ENCODE results near the gene SSTR5.

SSTR5 gene

DNA sequence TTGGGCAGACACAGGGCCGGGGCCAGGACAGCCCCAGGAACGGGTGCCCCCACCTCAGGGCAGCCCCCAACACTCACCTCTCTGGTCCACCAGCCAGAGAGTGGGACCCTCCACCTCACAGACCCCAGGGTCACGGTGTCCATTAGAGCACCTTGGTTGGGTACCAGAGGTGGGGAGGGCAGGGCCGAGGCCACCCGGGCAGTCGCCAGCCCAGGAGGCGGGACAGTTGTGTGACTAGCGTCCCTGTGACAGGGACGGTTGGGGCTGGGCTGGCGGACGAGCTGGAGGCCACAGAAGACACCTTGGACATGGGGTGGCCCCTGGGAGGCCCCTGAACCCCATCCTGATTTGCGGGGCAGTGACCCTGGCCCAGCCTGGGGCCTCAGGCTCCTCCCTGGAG lies 35.2 kb downstream of the SSTR5 start:
- DNase-seq, result no peak

DNA sequence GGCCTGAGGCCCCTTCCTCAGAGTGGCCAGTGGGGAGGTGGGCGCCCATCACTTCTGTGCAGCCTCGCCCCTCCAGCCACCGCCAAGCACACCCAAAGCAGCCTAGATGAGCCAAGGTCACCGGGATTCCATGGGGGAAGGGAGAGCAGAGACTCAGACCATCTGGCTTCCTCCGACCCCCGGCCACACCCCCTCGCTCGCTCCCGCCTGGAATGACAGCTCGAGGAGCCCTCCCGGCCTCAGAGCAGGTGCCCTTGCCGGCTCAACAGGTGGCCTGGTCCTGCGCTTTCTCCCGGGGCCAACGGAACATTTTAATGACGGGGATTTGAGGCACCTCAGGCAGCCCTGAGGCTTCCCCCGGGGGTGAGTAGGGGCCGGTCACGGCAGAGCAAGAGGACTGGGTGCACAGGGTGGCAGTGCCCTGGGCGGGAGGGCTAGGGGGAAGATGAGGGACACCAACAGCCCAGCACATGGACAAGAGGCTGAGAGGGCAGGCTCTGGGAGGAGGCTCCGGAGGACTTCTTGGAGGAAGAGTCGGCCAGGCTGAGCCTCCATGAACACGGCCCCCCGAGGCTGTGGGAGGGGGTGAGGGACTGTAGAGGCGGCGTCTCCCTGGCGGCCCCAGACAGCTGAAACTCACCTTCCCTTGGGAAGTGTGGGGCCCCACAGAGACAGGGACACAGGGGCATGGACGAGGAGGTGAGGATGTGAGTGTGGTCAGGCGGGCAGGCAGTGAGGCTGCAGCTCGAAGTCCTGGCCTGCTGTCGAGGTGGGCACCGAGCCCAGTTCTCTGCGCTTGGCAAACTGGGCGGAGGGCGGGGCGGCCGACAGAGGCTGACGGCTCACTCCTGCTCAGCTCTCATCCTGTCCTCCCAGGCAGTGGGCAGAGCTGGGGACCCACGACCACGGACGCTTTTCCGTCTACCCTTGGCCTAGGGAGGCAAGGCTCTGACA lies 36.0 kb downstream of the SSTR5 start:
- DNase-seq, result peak; percentile 16

DNA sequence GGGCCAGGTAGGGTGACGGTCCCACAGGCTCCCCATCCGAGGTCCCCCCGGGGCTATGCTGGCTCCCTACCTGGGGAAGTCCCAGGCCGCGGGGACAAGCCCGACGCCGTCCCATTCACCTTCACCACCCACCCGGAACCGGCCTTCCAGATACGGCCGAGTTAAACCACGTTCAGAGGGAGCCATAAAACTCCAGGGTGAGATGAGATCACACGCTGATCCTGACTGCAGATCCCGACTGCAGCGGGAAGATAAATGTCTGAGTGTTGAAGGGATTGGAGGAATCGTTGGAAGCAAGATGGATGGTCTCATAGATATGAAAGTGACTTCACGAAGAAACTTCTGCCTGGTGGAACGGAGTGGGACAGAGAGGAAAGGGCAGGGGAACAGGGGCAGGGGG lies 37.1 kb downstream of the SSTR5 start:
- no peak for DNase-seq

DNA sequence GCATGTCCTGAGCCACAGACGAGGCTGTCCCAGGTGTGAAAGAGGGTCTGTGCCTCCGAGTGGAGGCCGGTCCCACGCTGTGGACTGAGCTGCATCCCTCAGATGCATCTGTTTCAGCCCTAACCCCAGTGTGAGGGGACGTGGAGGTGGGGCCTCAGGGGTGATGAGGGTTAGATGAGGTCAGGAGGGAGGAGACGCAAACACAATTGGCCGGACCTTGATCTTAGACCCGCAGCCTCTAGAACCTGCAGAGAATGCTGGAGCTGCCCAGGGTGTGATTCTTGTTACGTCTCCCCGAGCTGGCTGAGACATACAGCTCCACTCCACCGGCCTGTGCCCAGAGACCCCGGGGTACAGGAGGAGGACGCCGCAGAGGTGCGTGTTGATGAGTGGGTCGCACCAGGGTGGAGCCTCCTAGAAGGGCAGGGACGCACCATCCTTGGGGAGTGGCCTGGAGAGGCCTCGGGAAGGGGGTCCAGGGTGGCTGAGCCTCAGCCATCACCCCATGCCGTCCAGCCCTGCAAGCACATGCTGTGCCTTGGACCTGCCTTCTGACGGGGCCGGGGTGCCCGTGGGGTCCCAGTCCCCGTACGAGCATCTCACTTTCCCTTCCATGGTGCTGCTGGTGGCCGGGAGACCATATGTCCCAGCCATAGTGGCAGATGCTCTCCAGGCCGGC lies 40.1 kb downstream of the SSTR5 start:
- DNase-seq, result no peak

DNA sequence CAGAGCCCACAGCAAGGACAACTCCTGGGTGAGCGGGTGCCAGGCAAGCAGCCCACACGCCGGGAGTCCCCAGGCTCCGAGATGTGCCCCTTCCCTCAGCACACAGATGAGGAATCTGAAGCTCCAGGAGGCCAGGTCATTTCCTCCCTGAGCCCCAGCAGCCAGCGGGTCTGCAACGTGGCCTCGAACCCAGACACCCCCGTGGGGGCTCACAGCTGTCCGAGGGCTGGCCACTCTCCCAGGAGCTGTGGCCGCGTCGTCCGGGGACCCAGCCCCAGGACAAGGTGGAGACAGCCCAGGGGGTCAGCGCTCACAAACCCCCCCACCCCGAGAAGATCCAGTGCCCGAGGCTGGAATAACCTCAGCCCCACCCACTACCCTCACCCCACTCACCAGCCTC lies 40.9 kb downstream of the SSTR5 start:
- no peak for DNase-seq

DNA sequence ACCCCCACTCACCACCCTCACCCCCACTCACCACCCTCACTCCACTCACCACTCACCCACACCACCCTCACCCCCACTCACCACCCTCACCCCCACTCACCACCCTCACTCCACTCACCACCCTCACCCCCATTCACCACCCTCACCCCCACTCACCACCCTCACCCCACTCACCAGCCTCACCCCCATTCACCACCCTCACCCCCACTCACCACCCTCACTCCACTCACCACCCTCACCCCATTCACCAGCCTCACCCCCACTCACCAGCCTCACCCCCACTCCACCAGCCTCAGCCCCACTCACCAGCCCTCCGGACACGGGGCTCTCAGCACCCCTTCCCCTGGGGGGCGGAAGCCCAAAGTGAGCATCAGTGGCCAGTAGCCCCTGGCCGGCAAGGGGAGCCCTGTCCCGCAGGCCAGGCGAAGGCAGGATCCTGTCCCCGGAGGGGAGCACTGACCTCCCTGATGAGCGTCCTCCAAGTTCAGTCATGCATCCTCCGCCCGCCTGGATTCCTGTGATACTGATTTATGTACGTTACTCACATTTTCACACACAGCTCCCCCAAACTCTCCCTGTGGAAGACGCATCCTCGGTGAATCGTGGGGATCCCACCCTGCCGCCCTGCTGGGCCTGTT lies 41.5 kb downstream of the SSTR5 start:
- no peak for DNase-seq

DNA sequence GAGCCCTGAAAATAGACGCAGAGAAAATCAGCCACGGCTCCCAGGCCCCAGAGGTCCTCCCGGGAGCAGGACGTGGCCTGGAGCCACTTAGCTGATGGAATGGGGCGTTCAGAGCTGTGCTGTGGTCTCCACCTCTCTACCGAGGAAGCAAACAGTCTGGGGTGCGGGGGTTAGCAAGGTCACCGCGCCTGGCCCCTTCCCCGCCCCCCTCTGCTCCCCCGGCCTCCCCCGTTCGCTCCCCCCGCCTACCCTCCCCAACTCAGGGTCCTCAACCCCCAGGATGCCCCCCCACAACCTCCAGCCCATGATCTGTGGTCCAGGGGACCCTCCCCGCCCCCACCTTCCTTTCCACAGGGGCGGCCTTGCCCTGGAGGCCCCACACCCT lies 44.1 kb downstream of the SSTR5 start:
- DNase-seq, result no peak

DNA sequence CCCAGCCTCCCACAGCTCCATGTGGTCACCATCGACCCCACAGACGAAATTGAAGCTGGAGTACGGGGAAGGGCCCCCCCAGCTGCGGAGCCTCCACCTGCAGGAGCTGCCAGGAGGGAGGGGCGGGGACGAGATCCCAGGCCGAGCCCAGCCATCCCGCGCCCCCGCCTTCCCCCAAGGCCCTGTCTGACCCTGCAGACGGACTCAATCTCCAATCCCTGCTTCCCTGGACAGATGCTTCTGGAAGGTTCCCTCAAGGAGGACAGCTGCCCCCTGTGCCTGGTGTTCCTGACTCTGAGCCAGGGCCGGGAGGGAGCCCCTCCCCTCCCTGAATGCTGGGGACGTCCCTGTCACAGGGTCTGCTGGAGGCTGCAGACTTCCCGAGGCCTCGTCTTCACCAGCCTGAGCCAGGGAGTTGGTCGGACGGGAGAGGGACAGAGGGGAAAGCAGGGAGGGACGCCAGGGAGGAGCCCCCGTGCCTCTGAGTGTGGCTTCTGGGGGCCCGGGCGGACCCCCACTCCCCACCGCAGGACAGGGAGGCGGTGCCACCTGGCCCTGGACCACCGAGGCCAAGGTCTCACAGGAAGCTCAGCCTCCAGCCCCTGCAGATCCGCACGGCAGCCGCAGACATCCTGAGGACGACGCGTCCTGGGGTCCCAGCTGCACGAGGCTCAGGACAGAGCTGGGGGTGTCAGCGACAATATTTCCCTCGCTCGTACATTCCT lies 44.8 kb downstream of the SSTR5 start:
- DNase-seq, result no peak

DNA sequence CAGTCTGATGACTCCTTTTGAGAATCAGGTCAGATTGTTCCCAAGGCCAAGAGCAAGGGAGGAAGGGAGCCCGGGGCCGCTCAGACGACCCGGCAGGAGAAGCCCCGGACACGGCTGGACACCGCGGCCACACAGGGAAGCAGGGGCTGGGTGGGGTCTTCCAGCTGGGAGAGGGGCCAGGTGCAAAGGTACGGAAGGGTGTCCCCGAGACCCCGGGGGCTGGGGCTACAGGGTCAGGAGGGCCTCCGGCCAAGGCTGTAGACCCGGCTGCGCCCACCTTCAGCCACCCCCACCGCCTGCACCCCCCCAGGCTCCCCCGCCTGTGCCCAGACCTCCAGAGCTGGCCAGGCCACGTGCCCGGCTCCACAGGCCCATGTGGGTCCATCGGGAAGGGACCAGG lies 45.4 kb downstream of the SSTR5 start:
- no peak for DNase-seq

DNA sequence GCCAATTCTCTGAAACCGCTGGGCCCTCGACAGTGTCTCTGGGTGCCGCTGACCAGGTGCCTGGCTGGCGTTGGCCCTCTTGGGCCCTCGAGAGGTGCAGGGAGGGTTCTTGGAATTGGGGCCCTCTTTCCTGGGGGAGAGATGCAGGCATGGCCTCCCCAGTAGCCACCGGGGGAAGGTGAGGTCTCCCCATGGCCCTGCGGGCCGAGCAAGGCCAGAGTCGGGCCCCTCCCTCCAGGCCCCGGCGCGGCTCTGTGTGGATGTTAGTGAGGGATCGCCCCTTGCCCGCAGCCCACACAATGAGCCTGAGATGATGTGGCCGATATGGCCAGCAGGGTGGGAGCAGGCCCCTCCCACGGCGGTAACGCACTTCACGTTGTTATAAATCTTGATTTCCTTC lies 46.6 kb downstream of the SSTR5 start:
- DNase-seq, result no peak

DNA sequence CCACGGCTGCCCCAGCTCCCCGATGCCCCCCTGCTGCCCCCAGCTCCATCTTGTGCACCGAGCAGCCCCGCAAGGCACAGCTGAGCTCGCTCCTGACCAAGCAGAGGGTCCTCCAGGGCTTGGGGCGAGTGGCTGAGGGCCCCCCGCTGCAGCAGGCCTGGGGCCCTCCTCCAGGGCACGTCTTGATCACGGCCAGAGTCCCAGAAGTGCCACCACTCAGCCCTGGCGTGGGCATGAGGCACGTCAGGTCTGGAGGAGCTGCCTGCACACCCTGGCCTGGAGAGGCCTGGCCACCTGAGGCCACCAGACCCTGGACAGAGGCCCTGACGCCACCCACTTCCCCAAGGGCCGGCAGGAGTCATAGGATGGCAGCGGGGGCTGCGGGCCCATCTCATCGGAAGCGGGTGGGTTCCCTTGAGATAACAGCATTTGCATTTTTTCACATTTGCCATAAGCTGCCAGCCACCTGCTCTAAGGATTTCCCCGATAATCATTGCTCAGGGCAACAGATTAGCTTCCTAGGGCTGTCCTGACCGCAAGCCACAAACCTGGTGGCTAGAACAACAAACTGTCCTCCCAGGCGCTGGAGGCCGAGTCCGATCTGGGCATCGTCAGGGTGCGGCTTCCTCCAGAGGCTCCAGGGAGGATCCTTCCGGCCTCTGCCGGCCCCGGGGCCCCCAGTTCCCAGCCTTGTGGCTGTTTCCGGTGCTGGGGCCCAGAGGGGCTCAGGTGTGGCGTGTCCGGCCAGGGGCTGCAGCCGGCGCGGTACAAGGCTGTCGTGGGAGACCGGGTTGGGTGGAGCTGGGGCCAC lies 47.4 kb downstream of the SSTR5 start:
- DNase-seq, result no peak

DNA sequence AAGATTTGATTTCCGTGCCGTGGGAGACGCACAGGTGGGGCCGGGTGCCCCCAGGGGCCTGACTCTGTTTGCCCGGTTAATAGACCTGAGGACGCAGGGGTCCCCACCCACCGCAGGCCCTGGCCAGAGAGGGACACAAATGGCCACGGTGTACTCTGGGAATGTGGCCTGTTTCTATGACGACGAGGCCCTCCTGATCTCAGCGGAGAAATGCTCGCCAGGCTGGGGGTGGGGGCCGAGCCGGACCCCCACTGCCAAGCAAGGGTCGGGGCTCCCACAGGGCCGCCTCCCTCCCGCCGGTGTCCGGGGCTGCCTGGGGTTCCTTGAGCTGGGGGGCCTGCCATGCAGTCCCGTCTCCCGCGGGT lies 48.0 kb downstream of the SSTR5 start:
- DNase-seq, result no peak

DNA sequence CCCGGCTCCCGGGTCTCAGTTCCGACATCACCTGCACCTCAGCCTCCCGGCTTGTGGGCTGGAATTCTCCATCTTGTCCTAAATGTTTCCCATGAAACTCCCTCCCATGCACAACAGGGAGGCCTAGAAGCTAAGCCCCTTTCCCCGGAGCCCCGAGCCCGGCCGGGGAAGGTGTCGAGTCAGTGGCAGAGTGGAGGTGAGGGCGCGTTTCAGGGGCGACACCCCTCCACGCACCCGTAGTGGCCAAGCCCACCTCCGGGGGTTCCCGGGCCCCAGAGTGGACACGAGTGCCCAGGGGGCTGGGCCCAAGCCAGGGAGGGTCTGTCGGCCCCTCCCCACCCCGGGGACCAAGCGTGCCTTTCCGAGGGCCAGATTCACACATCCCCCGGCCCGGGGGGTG lies 48.5 kb downstream of the SSTR5 start:
- no peak for DNase-seq

DNA sequence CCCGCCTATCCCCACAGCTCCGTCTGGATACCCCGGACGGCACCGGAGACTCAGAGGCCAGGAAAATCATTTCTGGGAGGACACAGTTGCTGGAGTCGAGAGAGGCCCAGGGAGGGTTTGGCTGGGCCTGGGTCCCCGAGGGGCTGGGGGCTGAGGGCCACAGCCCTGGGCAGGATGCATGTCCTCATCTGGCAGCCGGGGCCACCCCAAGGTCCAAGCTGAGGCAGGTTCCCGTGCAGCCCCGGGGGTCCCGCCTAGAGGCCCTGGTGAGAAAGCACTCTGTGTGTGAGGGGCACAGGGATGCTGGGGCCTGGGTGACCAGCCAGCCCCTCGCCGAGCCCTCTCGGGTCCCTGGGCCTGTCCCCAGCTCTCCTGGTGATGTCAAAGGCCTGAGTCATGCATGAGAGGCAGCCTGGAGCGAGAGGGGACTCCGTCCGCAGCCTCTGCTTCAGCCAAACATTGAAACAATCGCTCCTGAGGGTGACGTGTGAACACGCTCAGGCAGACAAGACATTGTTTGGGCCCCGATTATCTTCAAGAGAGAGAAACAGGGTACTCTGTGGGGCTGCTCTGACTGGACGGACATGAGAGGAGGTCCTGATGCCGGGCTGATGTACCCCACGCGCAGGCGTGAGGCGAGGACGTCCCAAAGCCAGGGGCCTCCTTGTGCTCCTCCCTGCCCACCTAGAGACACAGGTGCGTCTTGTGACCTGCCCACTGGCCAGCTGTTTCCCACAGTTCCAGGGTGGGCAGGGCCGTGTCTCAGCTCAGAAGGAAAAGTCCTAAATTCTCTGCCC lies 49.3 kb downstream of the SSTR5 start:
- DNase-seq, result no peak

DNA sequence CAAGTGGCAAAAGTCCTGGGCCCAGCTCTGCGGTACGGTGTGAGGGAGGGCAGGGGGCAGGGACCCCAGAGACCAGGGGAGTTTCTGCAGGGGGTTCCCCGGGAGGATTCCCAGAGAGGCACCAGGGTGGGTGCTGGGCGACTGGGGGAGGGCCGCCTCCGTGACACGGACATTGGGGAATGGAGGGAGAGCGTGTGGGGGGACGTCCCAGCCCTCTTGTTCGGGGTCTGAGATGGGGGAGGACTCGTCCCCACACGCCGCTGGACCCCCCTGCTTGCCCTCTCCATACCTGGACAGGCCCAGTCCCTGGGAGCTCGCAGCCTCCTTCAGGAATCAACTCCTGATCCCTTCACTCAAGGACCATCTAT lies 49.8 kb downstream of the SSTR5 start:
- DNase-seq, result no peak

DNA sequence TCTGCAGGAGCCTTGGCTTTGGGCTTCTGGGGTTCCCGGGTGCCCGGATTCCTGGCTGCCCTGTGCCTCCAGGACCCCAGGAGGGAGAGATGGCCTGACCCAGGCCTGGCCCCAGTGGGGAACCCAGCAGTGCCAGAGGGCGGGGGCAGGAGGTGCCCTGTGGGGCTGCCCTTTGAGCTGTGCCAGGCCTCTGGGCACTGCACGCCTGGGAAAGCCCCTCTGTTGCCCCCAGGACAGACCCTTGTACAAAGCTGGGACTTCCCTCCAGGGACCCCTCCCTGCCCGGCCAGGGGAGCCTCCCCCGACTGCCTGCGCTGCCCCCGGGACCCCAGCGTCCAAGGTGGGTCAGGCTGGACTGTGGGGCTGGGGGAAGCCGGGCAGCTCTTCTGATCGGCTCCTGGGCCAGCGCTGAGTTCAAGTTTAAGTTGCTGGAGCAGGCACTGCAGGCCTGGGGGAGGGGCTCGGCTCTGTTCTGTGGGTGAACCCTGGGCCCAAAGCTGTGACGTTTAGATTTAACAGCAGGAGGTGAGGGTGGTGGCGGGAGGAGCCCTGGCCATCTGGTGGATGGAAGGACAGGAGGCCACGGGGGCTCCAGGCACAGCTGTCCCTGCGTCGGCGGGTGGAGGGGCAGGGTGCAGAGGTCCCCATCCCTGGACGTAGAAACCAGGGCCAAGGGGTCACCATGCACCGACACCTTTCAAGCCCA lies 51.1 kb downstream of the SSTR5 start:
- no peak for DNase-seq

DNA sequence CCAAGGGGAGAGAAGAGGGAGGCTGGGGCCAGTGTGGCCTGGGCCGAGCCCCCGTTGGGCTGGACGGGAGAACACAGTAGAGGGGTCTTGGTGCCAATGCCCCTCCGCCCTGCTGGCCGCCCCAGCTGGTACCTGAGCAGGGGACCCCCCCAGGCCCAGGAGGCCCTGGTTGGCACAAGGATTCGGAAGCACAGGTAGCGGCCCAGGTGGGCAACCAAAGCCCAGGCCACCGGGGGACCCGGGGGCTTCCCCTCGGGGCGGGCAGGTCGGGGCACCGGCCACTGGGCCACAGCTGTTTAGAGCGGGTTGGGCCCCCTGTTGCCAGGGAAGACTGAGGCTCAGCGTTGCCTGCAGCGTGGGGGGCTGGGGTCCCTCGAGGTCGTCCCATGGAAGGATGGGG lies 51.7 kb downstream of the SSTR5 start:
- DNase-seq, result no peak

DNA sequence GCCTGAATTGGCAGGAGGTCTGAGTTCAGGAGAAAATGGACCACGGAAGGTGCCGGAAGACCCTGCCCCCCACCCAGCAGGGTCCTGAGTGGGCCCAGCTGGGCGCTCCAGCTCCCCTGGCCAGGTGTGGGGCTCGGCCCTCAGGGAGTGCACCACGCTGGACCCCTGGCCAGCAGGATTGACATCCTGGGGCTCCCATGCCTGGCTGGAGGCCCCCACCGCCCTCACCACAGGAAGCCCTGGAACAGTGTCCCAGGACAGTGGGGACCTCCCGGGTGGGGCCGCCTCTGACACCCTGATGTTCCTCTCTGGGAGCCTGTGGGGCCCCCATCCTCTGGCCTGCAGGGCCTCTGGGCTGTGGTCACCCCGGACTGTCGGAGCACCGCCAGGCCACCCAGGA lies 52.2 kb downstream of the SSTR5 start:
- no peak for DNase-seq

DNA sequence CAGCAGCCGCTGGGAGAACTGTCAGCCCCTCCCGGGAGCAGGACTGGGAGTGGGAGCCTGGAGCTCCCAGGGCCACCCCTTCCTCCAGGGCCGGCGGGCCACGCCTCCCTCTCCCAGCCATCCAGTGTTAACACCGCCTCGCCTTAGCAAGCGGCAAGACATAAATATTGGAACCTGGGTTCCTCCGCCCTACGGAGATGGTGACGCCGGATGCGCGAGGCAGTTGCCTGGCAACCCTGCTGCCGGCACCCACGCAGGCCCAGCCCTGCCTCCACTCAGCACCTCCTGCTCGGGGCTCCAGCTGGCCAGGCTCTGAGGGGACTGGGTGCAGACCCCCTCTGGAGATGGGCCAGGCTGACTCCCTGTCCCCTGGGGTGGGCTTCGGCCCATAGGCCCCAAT lies 52.9 kb downstream of the SSTR5 start:
- peak; percentile 86 for DNase-seq

DNA sequence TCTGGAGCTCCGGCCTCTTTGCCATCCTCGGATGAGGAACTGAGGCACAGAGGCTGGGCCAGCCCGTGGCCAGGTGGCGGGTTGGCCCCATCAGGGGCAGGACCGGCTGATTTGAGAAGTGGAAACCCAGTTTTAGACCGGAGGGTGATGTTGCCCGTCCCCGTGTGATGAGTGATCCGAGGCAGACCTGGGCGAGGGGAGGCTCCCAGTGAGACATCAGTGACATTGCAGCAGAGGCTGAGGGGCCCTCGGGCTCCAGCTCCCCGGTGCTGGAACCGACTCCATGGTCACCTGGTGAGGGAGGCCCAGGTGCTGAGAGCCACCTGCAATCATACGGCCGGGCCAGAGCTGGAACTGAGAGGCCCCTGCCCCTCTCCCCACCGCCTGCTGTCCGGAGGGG lies 53.5 kb downstream of the SSTR5 start:
- DNase-seq, result no peak

DNA sequence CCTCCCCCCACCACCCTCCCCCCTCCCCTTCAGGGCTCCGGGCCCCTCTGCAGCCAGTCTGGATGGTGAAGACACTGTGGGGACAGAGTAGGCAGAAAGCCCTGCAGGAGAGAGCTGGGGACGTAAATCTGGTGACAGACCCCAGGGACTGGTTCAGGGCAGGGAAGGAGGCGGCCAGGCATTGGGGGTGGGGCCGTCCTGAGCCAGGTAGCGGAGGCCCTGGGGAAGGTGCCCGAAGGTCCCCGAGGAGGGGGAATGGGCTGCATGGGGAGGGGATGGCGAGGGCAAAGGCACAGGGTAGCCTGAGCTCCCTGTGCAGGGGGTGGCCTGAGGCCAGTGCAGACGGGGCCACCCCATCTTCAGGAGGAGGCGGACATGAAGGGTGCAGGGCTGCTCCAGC lies 54.0 kb downstream of the SSTR5 start:
- DNase-seq, result no peak
